Measurements from ENCODE around the gene FPR1.

Gene FPR1

DNA sequence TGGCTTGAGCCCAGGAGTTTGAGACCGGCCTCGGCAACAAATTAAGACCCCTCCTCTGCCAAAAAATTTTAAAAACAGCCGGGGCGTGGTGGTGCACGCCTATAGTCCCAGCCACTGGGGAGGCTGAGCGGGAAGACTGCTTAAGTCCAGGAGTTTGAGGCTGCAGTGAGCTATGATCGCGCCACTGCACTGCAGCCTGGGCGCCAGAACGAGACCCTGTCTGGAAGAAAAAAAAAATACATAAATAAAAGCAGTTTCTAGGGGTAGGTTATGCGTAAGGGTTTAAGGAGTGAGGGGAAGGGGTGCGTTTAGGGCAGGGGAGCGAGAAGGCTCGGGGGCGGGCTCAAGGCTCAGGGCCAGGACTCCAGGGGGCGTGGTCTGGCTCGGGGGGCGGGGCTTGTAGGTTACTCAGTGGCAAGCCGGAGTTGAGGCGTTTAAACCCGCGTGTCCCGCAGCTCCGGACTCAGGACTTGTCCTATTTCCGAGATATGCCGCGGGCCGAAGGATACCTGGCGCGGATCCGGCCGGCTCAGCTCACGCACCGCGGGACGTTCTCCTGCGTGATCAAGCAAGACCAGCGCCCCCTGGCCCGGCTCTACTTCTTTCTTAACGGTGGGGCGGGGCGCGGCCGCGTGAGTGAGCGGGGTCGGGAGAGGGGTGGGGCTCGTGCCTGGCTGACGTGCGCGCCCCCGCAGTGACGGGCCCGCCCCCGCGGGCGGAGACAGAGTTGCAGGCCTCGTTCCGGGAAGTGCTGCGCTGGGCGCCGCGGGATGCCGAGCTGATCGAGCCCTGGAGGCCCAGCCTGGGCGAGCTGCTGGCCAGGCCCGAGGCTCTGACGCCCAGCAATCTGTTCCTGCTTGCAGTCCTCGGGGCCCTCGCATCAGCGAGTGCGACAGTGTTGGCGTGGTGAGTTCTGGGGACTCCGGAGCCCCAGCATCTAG, 47.8 kb downstream of the FPR1 start:
- peak; percentile 97 to 98 for DNase-seq

GRCh38 chr19:51702825-51703574, 48.7 kb downstream of the FPR1 start:
- no peak for DNase-seq

DNA sequence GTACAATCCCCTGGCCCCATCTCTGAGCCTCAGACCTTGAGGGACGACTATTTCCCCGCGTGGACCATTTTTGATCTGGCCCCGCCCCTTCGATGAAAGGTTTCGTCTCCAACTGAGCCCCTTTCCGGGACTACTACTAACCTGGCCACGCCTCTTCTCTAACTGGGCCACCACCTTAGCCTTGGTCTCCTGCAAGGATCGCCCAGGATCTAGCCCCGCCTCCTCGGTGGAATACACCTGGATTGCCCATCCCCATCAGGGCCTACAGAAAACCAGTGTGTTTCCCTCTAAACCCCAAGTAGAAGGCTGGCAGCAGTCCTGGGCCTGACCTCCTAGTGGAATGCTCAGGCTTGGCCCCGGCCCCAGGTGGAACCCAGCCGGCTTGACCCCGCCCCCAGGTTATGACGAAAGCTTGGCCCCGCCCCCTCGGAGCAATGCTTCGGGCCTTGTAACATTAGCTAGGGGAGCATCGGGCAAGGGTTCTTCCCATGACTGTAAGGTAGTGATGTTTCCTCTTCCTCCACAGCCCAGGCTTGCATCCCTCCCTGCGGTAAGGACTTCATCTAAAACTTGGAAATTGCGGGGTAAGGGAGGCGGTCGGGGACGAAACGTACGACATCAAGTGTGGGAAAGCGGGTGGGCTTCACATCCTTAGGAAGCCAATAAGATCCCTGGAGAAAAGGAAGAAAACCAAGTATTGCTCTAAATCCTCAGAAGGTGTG, 49.4 kb downstream of the FPR1 start:
- peak; percentile 47 to 54 for DNase-seq

- DNase-seq = no peak
Measured at GRCh38 chr19:51701468-51702100, 50.1 kb downstream of the FPR1 start.

GRCh38 chr19:51699170-51699569, 52.5 kb downstream of the FPR1 start:
- no peak for DNase-seq

GRCh38 chr19:51698296-51698695, 53.4 kb downstream of the FPR1 start:
- DNase-seq = no peak

GRCh38 chr19:51697169-51697776, 54.4 kb downstream of the FPR1 start:
- DNase-seq = no peak

DNA sequence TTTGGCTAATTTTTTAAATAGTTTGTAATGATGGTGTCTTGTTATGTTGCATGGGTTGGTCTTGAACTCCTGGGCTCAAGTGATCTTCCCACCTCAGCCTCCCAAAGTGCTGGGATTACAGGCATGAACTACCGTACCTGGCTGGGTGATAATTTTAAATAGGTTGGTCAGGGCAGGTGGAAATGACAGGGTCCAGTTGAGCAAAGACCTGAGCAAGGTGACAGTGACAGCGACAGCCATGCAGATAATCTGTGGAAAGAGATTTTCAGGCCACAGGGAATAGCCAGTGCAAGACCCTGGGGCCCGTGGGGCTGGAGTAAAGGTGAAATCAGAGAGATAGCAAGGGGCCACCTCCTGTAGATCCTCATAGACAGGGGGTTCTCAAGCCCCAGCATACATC, 55.1 kb downstream of the FPR1 start:
- DNase-seq = no peak

Data from stimulated activated CD4-positive, alpha-beta T cell treated with anti-CD3 and anti-CD28 coated beads, Interleukin-4, amount 100 ng/mL, for 4 hours (primary cell).